Measurements from ENCODE around the gene PIGM. TPM values are rescaled to one million over a fixed set of nuclear protein-coding genes. Genes with fewer than 3 reads are reported as not detected.

The PIGM gene
- total RNA-seq, 1 donor from 2014 or later, result 7.7 TPM

GRCh38 chr1:159999204-159999603 is 32.6 kb downstream of the PIGM start:
- no peak for DNase-seq (ENCODE audit: extremely low spot score, unreplicated experiment)
- Mint-ChIP-seq H3K4me3 (ENCODE audit: unreplicated experiment) (no peak overlapping the region), H3K27me3 (ENCODE audit: unreplicated experiment) (peaks cover 11% of the 10 kb centered on the region), H3K4me1 (ENCODE audit: unreplicated experiment) (peaks cover 7% of the 10 kb centered on the region), H3K27ac (ENCODE audit: unreplicated experiment) (no peak overlapping the region), H3K36me3 (ENCODE audit: unreplicated experiment) (no peaks in the 10 kb centered on the region), H3K9me3 (ENCODE audit: unreplicated experiment) (no peaks in the 10 kb centered on the region)
- TF ChIP-seq CTCF (IDR thresholded peaks at IDR 0.05), result no peak

GRCh38 chr1:159996653-159997052 is 35.1 kb downstream of the PIGM start:
- TF ChIP-seq CTCF (IDR thresholded peaks at IDR 0.05), result no peak
- no peak for DNase-seq (ENCODE audit: extremely low spot score, unreplicated experiment)
- Mint-ChIP-seq H3K9me3 (ENCODE audit: unreplicated experiment) (no peaks in the 10 kb centered on the region), H3K36me3 (ENCODE audit: unreplicated experiment) (no peaks in the 10 kb centered on the region), H3K27ac (ENCODE audit: unreplicated experiment) (no peak overlapping the region), H3K27me3 (ENCODE audit: unreplicated experiment) (peaks cover 15% of the 10 kb centered on the region), H3K4me1 (ENCODE audit: unreplicated experiment) (peaks cover 7% of the 10 kb centered on the region), H3K4me3 (ENCODE audit: unreplicated experiment) (no peak overlapping the region)

- Mint-ChIP-seq H3K36me3 (ENCODE audit: unreplicated experiment) (no peaks in the 10 kb centered on the region), H3K4me1 (ENCODE audit: unreplicated experiment) (peaks cover 7% of the 10 kb centered on the region), H3K27ac (ENCODE audit: unreplicated experiment) (no peak overlapping the region), H3K4me3 (ENCODE audit: unreplicated experiment) (no peak overlapping the region), H3K9me3 (ENCODE audit: unreplicated experiment) (no peaks in the 10 kb centered on the region), H3K27me3 (ENCODE audit: unreplicated experiment) (peaks cover 25% of the 10 kb centered on the region)
- no peak for DNase-seq (ENCODE audit: extremely low spot score, unreplicated experiment)
- no peak for TF ChIP-seq CTCF (IDR thresholded peaks at IDR 0.05)
Observed at GRCh38 chr1:159994896-159995295, 36.9 kb downstream of the PIGM start.

- peaks cover 28% of the 10 kb centered on the region for H3K27me3 Mint-ChIP-seq (ENCODE audit: unreplicated experiment)
- H3K27ac Mint-ChIP-seq (ENCODE audit: unreplicated experiment), result no peak overlapping the region
- no peaks in the 10 kb centered on the region for H3K9me3 Mint-ChIP-seq (ENCODE audit: unreplicated experiment)
- no peak for DNase-seq (ENCODE audit: extremely low spot score, unreplicated experiment)
- no peak overlapping the region for H3K4me3 Mint-ChIP-seq (ENCODE audit: unreplicated experiment)
- no peak for TF ChIP-seq CTCF (IDR thresholded peaks at IDR 0.05)
- H3K4me1 Mint-ChIP-seq (ENCODE audit: unreplicated experiment), result peaks cover 7% of the 10 kb centered on the region
- no peaks in the 10 kb centered on the region for H3K36me3 Mint-ChIP-seq (ENCODE audit: unreplicated experiment)
Observed at GRCh38 chr1:159993911-159994310, 37.9 kb downstream of the PIGM start.

GRCh38 chr1:159992161-159992560 is 39.6 kb downstream of the PIGM start:
- Mint-ChIP-seq H3K4me3 (ENCODE audit: unreplicated experiment) (no peak overlapping the region), H3K27ac (ENCODE audit: unreplicated experiment) (no peak overlapping the region), H3K4me1 (ENCODE audit: unreplicated experiment) (peaks cover 7% of the 10 kb centered on the region), H3K36me3 (ENCODE audit: unreplicated experiment) (no peaks in the 10 kb centered on the region), H3K9me3 (ENCODE audit: unreplicated experiment) (no peaks in the 10 kb centered on the region), H3K27me3 (ENCODE audit: unreplicated experiment) (peaks cover 38% of the 10 kb centered on the region)
- no peak for TF ChIP-seq CTCF (IDR thresholded peaks at IDR 0.05)
- peak; percentile 42 for DNase-seq (ENCODE audit: extremely low spot score, unreplicated experiment)
